Trophoblast cell (in vitro differentiated cells and primary cell): ENCODE results near the gene SPATA46.

Experiments
- DNase-seq, 2 donors: peaks; one replicate each; pipeline ENCODE4 v3.0.0-alpha.2; 2016
- H2AFZ ChIP-seq: 2 replicates; pipeline ENCODE4 v1.6.1; 2013; ENCODE audit warnings: low read length, moderate library complexity, mild to moderate bottlenecking; ENCODE audit not compliant: insufficient read depth, poor library complexity
- H2AK5ac ChIP-seq: 2 replicates; pipeline ENCODE4 v1.6.1; 2013; ENCODE audit warnings: mild to moderate bottlenecking, low read length
- H2BK120ac ChIP-seq: 2 replicates; pipeline ENCODE4 v1.6.1; 2013; ENCODE audit warnings: low read length, mild to moderate bottlenecking, moderate library complexity; ENCODE audit not compliant: insufficient read depth, poor library complexity
- H2BK12ac ChIP-seq: 2 replicates; pipeline ENCODE4 v1.6.1; 2013; ENCODE audit warnings: mild to moderate bottlenecking, low read length, moderate library complexity
- H2BK5ac ChIP-seq: 2 replicates; pipeline ENCODE4 v1.6.1; 2013; ENCODE audit warnings: low read length, low read depth, moderate library complexity, mild to moderate bottlenecking; ENCODE audit not compliant: poor library complexity
- H3K14ac ChIP-seq: 2 replicates; pipeline ENCODE4 v1.6.1; 2013; ENCODE audit warnings: mild to moderate bottlenecking, low read length
- H3K18ac ChIP-seq: 2 replicates; pipeline ENCODE4 v1.6.1; 2013; ENCODE audit warnings: mild to moderate bottlenecking, low read length
- H3K23ac ChIP-seq: 2 replicates; pipeline ENCODE4 v1.6.1; 2013; ENCODE audit warnings: low read length
- H3K27ac ChIP-seq: 2 replicates; pipeline ENCODE4 v1.5.1; 2013; ENCODE audit warnings: low read depth, mild to moderate bottlenecking, inconsistent platforms, low read length, moderate library complexity
- H3K27me3 ChIP-seq: 2 replicates; pipeline ENCODE4 v1.6.1; 2013; ENCODE audit warnings: inconsistent platforms, mild to moderate bottlenecking, low read length, moderate library complexity; ENCODE audit not compliant: insufficient read depth
- H3K36me3 ChIP-seq, 2 experiments: 1 replicate in 1 of 2; 2 replicates in 1 of 2; pipeline ENCODE4 v1.6.1; 2013; ENCODE audit warnings: low read length in 2 of 2, mild to moderate bottlenecking in 2 of 2, moderate library complexity in 1 of 2; ENCODE audit not compliant: insufficient read depth in 2 of 2, control insufficient read depth in 1 of 2
- H3K4ac ChIP-seq: 2 replicates; pipeline ENCODE4 v1.6.1; 2013; ENCODE audit warnings: low read depth, mild to moderate bottlenecking, low read length, moderate library complexity
- H3K4me1 ChIP-seq, 2 experiments: 1 replicate in 1 of 2; 2 replicates in 1 of 2; pipeline ENCODE4 v1.6.1; 2013; ENCODE audit warnings: low read length in 2 of 2, mild to moderate bottlenecking in 2 of 2, moderate library complexity in 1 of 2; ENCODE audit not compliant: insufficient read depth in 2 of 2, control insufficient read depth in 1 of 2
- H3K4me2 ChIP-seq: 2 replicates; pipeline ENCODE4 v1.6.1; 2013; ENCODE audit warnings: inconsistent platforms, mild to moderate bottlenecking, low read length, moderate library complexity
- H3K4me3 ChIP-seq: 2 replicates; pipeline ENCODE4 v1.5.1; 2013; ENCODE audit warnings: mild to moderate bottlenecking, low read depth, low read length, inconsistent platforms
- H3K79me1 ChIP-seq: one replicate; pipeline ENCODE4 v1.6.1; 2013; ENCODE audit warnings: low read length
- H3K79me2 ChIP-seq: 2 replicates; pipeline ENCODE4 v1.6.1; 2013; ENCODE audit warnings: low read length, mild to moderate bottlenecking; ENCODE audit not compliant: control insufficient read depth, insufficient read depth, poor library complexity
- H3K9ac ChIP-seq: 2 replicates; pipeline ENCODE4 v1.6.1; 2013; ENCODE audit warnings: mild to moderate bottlenecking, low read length
- H3K9me3 ChIP-seq: 2 replicates; pipeline ENCODE4 v1.6.1; 2013; ENCODE audit warnings: low read depth, mild to moderate bottlenecking, control low read depth, inconsistent platforms, low read length; ENCODE audit not compliant: insufficient read depth
- H4K12ac ChIP-seq: 2 replicates; pipeline ENCODE4 v1.6.1; 2013; ENCODE audit warnings: low read depth, mild to moderate bottlenecking, low read length, moderate library complexity
- H4K8ac ChIP-seq: 2 replicates; pipeline ENCODE4 v1.6.1; 2013; ENCODE audit warnings: low read depth, mild to moderate bottlenecking, low read length, moderate library complexity
- H4K91ac ChIP-seq: one replicate; pipeline ENCODE4 v1.6.1; 2013; ENCODE audit warnings: low read depth, mild to moderate bottlenecking, low read length, moderate library complexity
- WGBS: extraction: QIAGEN DNeasy Blood & Tissue Kit; methylation state at CpG from one replicate; pipeline ENCODE4 v1.1.7; 2013; ENCODE audit warnings: missing lambda C conversion rate; ENCODE audit not compliant: insufficient read length, insufficient coverage; ENCODE audit errors: extremely low coverage; 5-methylcytosine and 5-hydroxymethylcytosine counted together

Gene SPATA46

GRCh38 chr1:162385280-162385623, 8.6 kb upstream of the SPATA46 start:
- Histone ChIP-seq H2BK120ac (no peak overlapping the region), H3K4me1 (no peaks in the 10 kb centered on the region), H4K91ac (no peak overlapping the region), H2BK12ac (no peak overlapping the region), H4K8ac (no peak overlapping the region), H3K36me3 (peaks cover 0 to 6% of the 10 kb centered on the region in 2 experiments), H2BK5ac (no peak overlapping the region), H3K79me2 (no peaks in the 10 kb centered on the region), H3K23ac (no peak overlapping the region), H3K27ac (no peak overlapping the region), H2AK5ac (no peak overlapping the region), H3K27me3 (no peaks in the 10 kb centered on the region), H3K9ac (no peak overlapping the region), H3K4me3 (no peak overlapping the region), H3K4me2 (no peak overlapping the region), H3K18ac (no peak overlapping the region), H3K9me3 (no peaks in the 10 kb centered on the region), H4K12ac (no peak overlapping the region), H3K14ac (no peak overlapping the region), H2AFZ (no peak overlapping the region), H3K79me1 (no peaks in the 10 kb centered on the region), H3K4ac (no peak overlapping the region)
- WGBS, result no CpG with 5 or more reads among the region's 3 CpGs
- DNase-seq, result no peak

DNA sequence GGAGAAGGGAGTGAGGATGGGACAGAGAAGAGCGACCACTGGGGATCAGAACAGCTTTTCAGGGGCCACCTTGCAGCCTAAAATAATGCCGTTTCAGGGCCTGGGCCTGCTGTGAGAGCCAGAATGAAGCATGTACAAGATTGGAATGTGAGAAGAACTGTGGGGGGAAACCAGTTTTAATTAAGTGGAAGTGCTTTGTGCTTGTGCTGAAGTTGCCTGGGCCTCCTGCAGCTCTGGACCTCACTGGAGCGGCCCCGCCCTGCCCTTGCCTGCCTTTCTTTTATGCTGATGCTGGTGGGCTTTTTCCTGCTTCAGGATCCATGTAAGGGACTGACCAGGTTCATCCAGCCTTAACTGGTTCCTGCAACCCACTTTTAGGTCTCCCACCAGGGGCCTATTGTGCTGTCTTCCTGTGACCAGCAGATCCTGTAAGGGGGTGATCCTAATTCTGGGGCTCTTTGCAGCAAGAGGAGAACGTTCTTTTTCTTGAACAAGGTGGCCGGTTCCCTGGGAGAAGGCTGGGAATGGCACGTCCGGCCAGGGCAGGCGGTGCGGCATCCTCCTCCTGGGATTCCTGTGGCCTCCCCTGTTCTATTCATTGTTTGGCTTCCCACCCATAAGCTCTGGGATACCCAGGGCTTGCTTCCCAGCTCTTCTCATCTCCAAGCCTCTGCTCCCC, 8.1 kb upstream of the SPATA46 start:
- Histone ChIP-seq H2BK120ac (no peak overlapping the region), H3K79me1 (no peaks in the 10 kb centered on the region), H3K4me2 (no peak overlapping the region), H3K9me3 (no peaks in the 10 kb centered on the region), H3K79me2 (no peaks in the 10 kb centered on the region), H4K91ac (no peak overlapping the region), H4K12ac (no peak overlapping the region), H2AK5ac (no peak overlapping the region), H3K4me1 (no peaks in the 10 kb centered on the region), H3K27ac (no peak overlapping the region), H3K4me3 (no peak overlapping the region), H4K8ac (no peak overlapping the region), H3K27me3 (no peaks in the 10 kb centered on the region), H3K14ac (no peak overlapping the region), H2BK12ac (no peak overlapping the region), H2AFZ (no peak overlapping the region), H2BK5ac (no peak overlapping the region), H3K18ac (no peak overlapping the region), H3K9ac (no peak overlapping the region), H3K4ac (no peak overlapping the region), H3K36me3 (peaks cover 0 to 6% of the 10 kb centered on the region in 2 experiments), H3K23ac (no peak overlapping the region)
- WGBS, result no CpG with 5 or more reads among the region's 10 CpGs
- DNase-seq, result no peak

DNA sequence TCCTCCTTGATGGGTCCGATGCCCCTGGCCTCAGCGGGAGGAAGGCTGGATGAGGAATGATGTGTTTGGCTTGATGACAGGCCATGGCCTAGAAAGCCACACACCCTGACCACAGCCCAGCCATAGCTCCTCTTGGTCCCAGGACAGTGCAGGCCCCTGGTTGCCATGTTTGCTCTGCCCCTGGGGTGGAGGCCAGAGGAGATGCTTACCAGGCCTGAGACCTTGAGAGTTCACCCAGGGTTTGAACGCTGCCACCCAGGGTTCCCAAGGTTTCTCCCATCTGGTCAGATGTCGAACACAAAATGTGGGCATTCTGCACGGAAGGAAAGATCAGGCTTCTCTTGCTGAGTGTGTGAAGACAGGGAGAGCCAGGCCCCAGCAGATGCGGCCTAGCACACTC, 7.5 kb upstream of the SPATA46 start:
- H3K4me3 ChIP-seq, result no peak overlapping the region
- no peak overlapping the region for H3K18ac ChIP-seq
- H3K4me2 ChIP-seq, result no peak overlapping the region
- no peak overlapping the region for H4K8ac ChIP-seq
- H2BK5ac ChIP-seq, result no peak overlapping the region
- WGBS, result no CpG with 5 or more reads among the region's 6 CpGs
- no peak overlapping the region for H3K27ac ChIP-seq
- peaks cover 0 to 6% of the 10 kb centered on the region in 2 experiments for H3K36me3 ChIP-seq
- no peaks in the 10 kb centered on the region for H3K4me1 ChIP-seq
- H4K12ac ChIP-seq, result no peak overlapping the region
- no peak overlapping the region for H2BK120ac ChIP-seq
- no peak overlapping the region for H2BK12ac ChIP-seq
- no peak overlapping the region for H2AK5ac ChIP-seq
- H3K79me2 ChIP-seq, result no peaks in the 10 kb centered on the region
- no peaks in the 10 kb centered on the region for H3K79me1 ChIP-seq
- DNase-seq, result no peak
- no peak overlapping the region for H3K23ac ChIP-seq
- no peak overlapping the region for H3K9ac ChIP-seq
- no peak overlapping the region for H2AFZ ChIP-seq
- H3K4ac ChIP-seq, result no peak overlapping the region
- H3K27me3 ChIP-seq, result no peaks in the 10 kb centered on the region
- H4K91ac ChIP-seq, result no peak overlapping the region
- H3K9me3 ChIP-seq, result no peaks in the 10 kb centered on the region
- no peak overlapping the region for H3K14ac ChIP-seq

DNA sequence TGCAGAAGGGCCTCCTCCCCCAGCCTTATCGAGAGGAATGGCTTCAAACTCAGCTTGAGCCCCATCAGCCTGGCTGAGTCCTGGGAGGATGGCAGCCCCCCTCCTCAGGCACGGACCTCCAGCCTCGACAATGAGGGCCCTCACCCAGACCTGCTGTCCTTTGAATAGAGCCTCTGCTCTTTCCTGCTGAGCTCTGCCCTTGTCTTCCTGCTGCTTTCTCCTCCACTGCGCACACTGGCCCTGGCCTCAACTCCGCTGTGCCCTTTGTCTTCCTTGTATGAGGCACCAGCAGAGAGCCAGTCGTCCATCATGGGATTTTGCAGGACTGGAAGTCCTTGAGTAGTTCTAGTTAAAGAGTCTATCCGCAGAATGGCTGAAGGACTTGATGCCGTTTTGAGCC, 6.9 kb upstream of the SPATA46 start:
- Histone ChIP-seq H2AK5ac (no peak overlapping the region), H2BK5ac (no peak overlapping the region), H3K4me2 (no peak overlapping the region), H3K79me1 (no peaks in the 10 kb centered on the region), H3K9ac (no peak overlapping the region), H3K36me3 (peaks cover 0 to 6% of the 10 kb centered on the region in 2 experiments), H2BK12ac (no peak overlapping the region), H3K27me3 (no peaks in the 10 kb centered on the region), H3K14ac (no peak overlapping the region), H3K23ac (no peak overlapping the region), H3K4me3 (no peak overlapping the region), H3K79me2 (no peaks in the 10 kb centered on the region), H3K4me1 (no peaks in the 10 kb centered on the region), H4K8ac (no peak overlapping the region), H3K9me3 (no peaks in the 10 kb centered on the region), H3K27ac (no peak overlapping the region), H2AFZ (no peak overlapping the region), H3K4ac (no peak overlapping the region), H4K12ac (no peak overlapping the region), H4K91ac (no peak overlapping the region), H3K18ac (no peak overlapping the region), H2BK120ac (no peak overlapping the region)
- WGBS, result no CpG with 5 or more reads among the region's 8 CpGs
- no peak for DNase-seq
